HEK293 (cell line): ENCODE results near the gene LECT2.

ENCODE experiments used
- GLI2 ChIP-seq: fragments of 450-650 bp; formaldehyde crosslinking; IDR thresholded peaks from 2 replicates; pipeline ENCODE4; 2017; ENCODE audit warnings: missing biosample characterization, missing genetic modification characterization, low read depth, borderline replicate concordance
- GLI4 ChIP-seq: fragments of 450-650 bp; formaldehyde crosslinking; IDR thresholded peaks from 2 replicates; pipeline ENCODE4 v1.5.1; 2016; ENCODE audit warnings: missing biosample characterization, missing genetic modification characterization
- ZBTB20 ChIP-seq: fragments of 450-650 bp; formaldehyde crosslinking; IDR thresholded peaks from 2 replicates; pipeline ENCODE4 v1.5.1; 2016; ENCODE audit warnings: missing biosample characterization, missing genetic modification characterization
- ZNF23 ChIP-seq: fragments of 450-650 bp; formaldehyde crosslinking; IDR thresholded peaks from 2 replicates; pipeline ENCODE4 v1.5.1; 2016; ENCODE audit warnings: missing biosample characterization, missing genetic modification characterization, borderline replicate concordance
- ZNF24 ChIP-seq: fragments of 450-650 bp; formaldehyde crosslinking; IDR thresholded peaks from 2 replicates; pipeline ENCODE4 v1.5.1; 2016; ENCODE audit warnings: missing biosample characterization, missing genetic modification characterization
- ZNF561 ChIP-seq: fragments of 450-650 bp; IDR thresholded peaks from 2 replicates; pipeline ENCODE4 v1.5.1; 2018; ENCODE audit warnings: missing biosample characterization, missing genetic modification characterization, borderline replicate concordance
- TF ChIP-seq, protein P1 (sequence below): fragments of 450-650 bp; formaldehyde crosslinking; IDR thresholded peaks from 2 replicates; pipeline ENCODE4 v1.5.1; 2016; ENCODE audit warnings: missing biosample characterization, missing genetic modification characterization
- TF ChIP-seq, protein P2 (sequence below): fragments of 450-650 bp; formaldehyde crosslinking; IDR thresholded peaks from 2 replicates; pipeline ENCODE4 v1.5.1; 2016; ENCODE audit warnings: missing biosample characterization, missing genetic modification characterization
- TF ChIP-seq, protein P3 (sequence below): fragments of 450-650 bp; formaldehyde crosslinking; IDR thresholded peaks from 2 replicates; pipeline ENCODE4 v1.5.1; 2016; ENCODE audit warnings: missing biosample characterization, missing genetic modification characterization
- TF ChIP-seq, protein P4 (sequence below): fragments of 450-650 bp; formaldehyde crosslinking; IDR thresholded peaks from 2 replicates; pipeline ENCODE4 v1.5.1; 2016; ENCODE audit warnings: missing biosample characterization, missing genetic modification characterization

DNA sequence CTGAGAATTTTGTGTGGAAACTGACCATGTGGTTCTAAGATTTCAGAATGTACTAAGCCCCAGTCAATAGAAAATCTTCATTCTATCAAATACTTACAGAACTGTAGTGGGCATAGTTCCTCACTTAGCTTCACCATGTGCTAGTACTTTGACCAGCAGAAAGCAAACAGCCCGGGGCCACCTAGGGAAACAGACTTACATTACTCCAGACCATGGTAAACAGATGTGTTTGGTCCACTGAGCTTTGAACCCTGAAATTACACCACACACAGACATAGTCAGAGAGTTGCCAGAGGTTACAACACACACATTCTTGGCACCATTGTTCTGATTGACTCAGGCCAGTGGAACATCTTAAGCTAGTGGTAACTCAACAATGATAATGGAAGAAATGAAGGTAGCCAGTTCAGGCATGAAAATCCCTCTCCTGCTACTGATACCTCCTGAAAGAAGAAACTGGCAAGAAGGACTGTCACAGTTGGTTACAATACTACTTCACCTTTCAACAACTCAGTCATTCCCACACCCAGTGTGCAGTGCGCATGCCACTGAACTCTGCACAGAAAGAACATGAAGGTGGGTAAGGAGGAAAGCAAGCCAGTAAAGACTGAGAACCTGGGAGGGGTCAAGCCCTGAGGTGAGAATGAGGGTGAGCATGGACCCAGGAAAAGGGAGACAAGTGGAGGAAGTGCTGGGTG, 18.7 kb upstream of the LECT2 start:
- TF ChIP-seq, protein P1, sequence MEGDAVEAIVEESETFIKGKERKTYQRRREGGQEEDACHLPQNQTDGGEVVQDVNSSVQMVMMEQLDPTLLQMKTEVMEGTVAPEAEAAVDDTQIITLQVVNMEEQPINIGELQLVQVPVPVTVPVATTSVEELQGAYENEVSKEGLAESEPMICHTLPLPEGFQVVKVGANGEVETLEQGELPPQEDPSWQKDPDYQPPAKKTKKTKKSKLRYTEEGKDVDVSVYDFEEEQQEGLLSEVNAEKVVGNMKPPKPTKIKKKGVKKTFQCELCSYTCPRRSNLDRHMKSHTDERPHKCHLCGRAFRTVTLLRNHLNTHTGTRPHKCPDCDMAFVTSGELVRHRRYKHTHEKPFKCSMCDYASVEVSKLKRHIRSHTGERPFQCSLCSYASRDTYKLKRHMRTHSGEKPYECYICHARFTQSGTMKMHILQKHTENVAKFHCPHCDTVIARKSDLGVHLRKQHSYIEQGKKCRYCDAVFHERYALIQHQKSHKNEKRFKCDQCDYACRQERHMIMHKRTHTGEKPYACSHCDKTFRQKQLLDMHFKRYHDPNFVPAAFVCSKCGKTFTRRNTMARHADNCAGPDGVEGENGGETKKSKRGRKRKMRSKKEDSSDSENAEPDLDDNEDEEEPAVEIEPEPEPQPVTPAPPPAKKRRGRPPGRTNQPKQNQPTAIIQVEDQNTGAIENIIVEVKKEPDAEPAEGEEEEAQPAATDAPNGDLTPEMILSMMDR (tag by site-specific recombination) = no peak
- TF ChIP-seq GLI4 (tag by site-specific recombination) (no peak), ZNF23 (tag by site-specific recombination) (no peak), ZBTB20 (tag by site-specific recombination) (no peak), ZNF561 (tag by site-specific recombination) (no peak), ZNF24 (tag by site-specific recombination) (no peak), GLI2 (no peak)
- TF ChIP-seq, protein P2, sequence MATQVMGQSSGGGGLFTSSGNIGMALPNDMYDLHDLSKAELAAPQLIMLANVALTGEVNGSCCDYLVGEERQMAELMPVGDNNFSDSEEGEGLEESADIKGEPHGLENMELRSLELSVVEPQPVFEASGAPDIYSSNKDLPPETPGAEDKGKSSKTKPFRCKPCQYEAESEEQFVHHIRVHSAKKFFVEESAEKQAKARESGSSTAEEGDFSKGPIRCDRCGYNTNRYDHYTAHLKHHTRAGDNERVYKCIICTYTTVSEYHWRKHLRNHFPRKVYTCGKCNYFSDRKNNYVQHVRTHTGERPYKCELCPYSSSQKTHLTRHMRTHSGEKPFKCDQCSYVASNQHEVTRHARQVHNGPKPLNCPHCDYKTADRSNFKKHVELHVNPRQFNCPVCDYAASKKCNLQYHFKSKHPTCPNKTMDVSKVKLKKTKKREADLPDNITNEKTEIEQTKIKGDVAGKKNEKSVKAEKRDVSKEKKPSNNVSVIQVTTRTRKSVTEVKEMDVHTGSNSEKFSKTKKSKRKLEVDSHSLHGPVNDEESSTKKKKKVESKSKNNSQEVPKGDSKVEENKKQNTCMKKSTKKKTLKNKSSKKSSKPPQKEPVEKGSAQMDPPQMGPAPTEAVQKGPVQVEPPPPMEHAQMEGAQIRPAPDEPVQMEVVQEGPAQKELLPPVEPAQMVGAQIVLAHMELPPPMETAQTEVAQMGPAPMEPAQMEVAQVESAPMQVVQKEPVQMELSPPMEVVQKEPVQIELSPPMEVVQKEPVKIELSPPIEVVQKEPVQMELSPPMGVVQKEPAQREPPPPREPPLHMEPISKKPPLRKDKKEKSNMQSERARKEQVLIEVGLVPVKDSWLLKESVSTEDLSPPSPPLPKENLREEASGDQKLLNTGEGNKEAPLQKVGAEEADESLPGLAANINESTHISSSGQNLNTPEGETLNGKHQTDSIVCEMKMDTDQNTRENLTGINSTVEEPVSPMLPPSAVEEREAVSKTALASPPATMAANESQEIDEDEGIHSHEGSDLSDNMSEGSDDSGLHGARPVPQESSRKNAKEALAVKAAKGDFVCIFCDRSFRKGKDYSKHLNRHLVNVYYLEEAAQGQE (tag by site-specific recombination) = no peak
- TF ChIP-seq, protein P3, sequence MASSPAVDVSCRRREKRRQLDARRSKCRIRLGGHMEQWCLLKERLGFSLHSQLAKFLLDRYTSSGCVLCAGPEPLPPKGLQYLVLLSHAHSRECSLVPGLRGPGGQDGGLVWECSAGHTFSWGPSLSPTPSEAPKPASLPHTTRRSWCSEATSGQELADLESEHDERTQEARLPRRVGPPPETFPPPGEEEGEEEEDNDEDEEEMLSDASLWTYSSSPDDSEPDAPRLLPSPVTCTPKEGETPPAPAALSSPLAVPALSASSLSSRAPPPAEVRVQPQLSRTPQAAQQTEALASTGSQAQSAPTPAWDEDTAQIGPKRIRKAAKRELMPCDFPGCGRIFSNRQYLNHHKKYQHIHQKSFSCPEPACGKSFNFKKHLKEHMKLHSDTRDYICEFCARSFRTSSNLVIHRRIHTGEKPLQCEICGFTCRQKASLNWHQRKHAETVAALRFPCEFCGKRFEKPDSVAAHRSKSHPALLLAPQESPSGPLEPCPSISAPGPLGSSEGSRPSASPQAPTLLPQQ (tag by site-specific recombination) = no peak
- TF ChIP-seq, protein P4, sequence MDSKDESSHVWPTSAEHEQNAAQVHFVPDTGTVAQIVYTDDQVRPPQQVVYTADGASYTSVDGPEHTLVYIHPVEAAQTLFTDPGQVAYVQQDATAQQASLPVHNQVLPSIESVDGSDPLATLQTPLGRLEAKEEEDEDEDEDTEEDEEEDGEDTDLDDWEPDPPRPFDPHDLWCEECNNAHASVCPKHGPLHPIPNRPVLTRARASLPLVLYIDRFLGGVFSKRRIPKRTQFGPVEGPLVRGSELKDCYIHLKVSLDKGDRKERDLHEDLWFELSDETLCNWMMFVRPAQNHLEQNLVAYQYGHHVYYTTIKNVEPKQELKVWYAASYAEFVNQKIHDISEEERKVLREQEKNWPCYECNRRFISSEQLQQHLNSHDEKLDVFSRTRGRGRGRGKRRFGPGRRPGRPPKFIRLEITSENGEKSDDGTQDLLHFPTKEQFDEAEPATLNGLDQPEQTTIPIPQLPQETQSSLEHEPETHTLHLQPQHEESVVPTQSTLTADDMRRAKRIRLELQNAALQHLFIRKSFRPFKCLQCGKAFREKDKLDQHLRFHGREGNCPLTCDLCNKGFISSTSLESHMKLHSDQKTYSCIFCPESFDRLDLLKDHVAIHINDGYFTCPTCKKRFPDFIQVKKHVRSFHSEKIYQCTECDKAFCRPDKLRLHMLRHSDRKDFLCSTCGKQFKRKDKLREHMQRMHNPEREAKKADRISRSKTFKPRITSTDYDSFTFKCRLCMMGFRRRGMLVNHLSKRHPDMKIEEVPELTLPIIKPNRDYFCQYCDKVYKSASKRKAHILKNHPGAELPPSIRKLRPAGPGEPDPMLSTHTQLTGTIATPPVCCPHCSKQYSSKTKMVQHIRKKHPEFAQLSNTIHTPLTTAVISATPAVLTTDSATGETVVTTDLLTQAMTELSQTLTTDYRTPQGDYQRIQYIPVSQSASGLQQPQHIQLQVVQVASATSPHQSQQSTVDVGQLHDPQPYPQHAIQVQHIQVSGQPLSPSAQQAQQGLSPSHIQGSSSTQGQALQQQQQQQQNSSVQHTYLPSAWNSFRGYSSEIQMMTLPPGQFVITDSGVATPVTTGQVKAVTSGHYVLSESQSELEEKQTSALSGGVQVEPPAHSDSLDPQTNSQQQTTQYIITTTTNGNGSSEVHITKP = no peak
